ENCODE results near the gene SCAMP4.

SCAMP4 gene

DNA sequence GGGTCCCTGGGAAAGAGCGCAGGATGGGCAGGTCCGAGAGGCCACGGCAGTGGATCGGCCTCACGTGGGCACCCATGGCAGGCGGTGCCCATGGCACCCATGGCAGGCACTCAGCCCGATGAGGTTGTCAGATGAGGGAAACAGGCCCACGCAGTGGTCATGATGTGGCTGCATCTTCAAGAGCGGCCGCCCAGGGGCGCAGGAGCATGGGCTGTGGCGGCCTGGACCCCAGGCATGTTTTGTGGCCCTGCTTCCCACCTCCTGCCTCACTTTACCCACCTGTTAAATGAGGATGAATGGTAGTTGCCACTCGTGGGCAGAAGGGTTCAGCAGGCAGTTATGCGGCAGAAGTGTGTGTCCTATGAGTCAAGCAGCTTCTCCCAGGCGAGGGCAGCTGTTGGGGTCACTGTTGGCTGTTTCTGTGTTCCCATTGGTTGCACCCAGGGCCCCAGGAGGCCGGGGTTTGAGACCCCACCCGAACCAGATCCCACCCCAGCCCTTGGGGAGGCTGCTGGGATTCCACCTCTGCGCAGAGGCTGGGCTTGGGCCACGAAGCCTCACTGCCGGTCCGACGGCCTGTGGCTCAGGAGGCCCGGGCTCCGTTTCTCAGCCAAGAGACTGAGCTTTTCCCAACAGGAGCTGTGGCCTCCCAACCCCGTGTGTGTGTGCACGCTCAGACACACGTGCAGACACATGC lies 65.8 kb downstream of the SCAMP4 start:
- no peak for DNase-seq (ENCODE audit: low read depth)
- no peak overlapping the region for H3K4me3 ChIP-seq (ENCODE audit: low read depth, low read length)

DNA sequence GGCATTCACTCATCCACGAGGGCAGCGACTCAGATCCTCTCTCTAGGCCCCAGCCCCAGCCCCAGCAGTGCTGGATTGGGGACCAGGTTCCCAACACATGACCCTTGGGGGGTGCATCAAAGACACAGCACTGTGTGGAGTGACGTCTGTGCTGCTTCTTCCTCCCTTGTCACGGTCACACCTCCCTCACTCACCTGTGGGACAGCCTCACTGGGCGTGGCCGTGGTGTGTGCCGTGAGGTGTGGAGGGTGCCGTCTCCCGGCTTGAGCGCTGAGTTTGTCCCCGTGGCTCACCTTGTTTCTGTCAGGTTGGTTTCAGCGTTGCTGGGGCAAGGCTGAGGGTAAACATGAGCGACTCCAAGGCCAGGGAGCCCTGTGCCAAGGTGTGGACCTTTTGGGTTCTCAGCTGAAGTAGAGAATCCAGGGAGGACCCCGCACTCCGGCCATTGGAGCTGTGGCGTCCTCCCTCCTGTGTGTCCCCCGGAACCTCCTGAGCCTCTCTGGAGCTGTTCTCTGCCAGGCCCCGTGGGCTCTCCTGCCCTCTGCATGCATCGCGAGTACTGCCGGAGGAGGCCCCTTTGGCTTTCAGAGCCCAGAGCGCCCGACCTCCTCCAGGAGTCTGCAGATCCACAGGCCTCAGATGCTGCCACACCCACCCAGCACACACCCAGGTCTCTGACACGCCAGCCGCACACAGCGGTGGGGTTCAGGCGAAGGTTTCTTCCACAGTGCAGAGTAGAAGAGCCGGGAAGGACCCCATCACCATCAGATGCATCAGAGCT lies 69.4 kb downstream of the SCAMP4 start:
- no peak overlapping the region for H3K4me3 ChIP-seq (ENCODE audit: low read depth, low read length)
- no peak for DNase-seq (ENCODE audit: low read depth)

DNA sequence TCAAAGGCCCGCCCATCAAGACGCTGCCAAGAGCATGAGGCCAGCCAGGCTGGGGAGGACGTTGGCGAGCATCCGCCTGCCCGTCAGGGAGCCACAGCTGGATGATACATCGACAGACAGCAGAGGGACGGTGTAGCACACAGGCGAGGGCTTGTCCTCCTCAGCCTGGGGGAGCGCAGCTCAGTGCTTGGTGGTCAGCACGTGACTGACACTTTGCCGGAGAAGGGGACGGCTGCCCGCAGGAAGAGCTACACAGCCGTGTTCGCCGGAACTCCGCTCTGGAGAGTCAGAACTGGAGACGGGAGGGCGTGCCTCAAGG lies 69.9 kb downstream of the SCAMP4 start:
- no peak for DNase-seq (ENCODE audit: low read depth)
- no peak overlapping the region for H3K4me3 ChIP-seq (ENCODE audit: low read depth, low read length)
